ENCODE measurements around the gene VPREB3. TPM values are rescaled to one million over a fixed set of nuclear protein-coding genes. Genes with fewer than 3 reads are reported as not detected.
"Not testable (repeated sequence)": the region's sequence is repeated elsewhere in the genome, so short reads cannot be mapped to it uniquely, and the experiment has no call there.

The VPREB3 gene
- polyA plus RNA-seq, 3 donors, result 0.35 to 1.1 (median 0.58) TPM

DNA sequence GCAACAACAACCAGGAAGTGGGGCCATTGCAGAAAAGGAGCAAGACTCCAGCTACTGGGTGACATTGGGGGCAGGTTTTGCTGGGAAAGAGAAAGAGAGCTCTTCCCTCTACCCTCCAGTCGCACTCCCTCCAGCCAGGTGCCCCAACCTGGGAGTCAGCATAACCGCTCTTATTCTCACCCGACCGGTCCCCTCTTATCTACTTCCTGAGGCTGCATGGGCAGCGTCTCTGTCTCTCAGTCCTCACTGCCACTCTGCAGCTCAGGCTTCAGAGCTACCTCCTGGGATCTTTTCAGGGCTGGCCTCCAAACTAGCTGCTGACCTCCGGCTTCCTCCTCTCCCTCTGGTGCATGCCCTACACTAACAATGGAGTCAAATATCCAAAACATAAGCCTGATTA, 8.4 kb downstream of the VPREB3 start:
- no peak for DNase-seq (ENCODE audit: low read depth in 3 of 3, low spot score in 2 of 3)

DNA sequence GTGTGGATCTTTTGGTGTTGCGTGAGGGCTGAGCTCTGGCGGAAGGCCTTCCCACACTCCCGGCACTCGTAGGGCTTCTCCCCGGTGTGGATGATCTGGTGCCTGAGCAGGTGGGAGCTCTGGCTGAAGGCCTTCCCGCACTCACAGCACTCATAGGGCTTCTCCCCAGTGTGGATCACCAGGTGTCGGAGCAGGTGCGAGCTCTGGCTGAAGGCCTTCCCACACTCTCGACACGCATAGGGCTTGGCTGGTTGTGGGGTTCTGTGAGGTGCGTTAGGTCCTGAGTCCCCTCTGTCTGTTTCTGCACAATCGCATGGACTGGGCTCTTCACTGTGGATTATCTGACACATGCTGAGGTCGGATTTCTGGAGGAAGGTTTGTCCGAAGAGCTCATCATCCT, 9.7 kb downstream of the VPREB3 start:
- DNase-seq (ENCODE audit: low read depth in 3 of 3, low spot score in 2 of 3), result no peak

DNA sequence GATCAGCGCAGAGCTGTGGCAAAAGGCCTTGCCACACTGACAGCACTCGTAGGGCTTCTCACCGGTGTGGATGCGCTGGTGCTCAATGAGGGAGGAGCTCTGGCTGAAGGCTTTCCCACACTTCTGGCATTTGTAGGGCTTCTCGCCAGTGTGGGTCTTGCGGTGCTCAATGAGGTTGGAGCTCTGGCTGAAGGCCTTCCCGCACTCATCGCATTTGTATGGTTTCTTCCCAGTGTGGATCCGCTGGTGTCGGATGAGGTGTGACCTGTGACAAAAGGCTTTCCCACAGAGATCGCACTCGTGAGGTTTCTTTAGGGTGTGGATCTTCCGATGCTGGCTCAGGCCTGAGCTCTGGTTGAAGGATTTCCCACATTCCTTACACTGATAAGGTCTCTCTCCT, 10.2 kb downstream of the VPREB3 start:
- DNase-seq (ENCODE audit: low read depth in 3 of 3, low spot score in 2 of 3), result no peak

DNA sequence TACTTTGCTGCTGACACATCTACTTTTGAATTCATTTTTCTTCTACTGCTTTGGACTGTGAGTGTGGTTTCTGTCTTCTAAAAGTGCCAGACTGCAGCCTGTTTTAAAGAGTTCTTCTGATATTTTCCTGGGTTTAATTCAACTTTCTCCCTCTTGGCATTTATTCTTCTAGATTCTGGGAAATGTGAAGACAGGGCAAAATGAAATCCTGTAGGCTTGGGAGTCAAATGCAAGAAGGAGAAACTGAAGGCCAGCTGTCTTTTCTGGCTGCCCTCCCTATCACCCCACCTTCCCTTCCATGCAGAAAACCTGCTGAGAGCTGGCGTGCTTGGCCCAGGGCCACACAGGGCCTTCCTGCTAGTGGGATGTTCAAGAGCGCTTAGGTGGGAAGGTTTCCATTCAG, 10.9 kb downstream of the VPREB3 start:
- no peak for DNase-seq (ENCODE audit: low read depth in 3 of 3, low spot score in 2 of 3)

DNA sequence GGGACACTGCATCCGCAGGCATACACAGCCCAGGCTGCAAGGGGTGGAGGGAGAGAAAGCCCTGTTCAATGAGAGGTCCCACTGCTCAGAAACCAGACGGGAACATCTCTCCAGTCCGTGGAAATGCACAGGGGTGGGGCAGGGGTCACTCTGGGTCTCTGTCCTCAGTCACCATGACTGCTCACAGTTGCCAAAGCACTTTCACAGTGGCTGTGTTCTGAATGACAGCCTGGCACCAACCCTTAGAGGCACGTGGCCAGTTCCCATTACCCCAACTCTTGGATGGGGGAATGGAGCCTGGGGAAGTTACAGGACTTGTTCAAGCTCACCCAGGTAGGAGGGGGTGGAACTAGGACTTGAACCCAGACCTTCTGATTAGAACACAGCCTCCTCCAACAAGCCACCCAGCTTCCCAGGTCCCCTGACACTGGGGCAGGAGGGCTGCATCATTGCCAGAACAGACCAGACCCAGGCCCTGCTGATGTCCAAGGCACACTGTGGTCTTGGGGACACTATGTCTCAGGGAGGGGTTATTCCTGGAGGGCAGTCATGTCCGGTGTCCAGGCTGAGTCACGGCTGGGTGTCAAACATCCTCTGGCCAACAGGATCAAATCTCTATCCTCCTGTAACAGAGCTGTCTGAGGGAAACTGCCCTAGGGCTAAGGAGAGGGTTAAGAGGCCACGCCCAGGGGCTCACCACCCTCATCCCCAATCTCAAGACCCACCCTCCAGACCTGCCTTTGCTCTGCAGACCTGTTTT, 11.5 kb downstream of the VPREB3 start:
- DNase-seq (ENCODE audit: low read depth in 3 of 3, low spot score in 2 of 3), result no peak

DNA sequence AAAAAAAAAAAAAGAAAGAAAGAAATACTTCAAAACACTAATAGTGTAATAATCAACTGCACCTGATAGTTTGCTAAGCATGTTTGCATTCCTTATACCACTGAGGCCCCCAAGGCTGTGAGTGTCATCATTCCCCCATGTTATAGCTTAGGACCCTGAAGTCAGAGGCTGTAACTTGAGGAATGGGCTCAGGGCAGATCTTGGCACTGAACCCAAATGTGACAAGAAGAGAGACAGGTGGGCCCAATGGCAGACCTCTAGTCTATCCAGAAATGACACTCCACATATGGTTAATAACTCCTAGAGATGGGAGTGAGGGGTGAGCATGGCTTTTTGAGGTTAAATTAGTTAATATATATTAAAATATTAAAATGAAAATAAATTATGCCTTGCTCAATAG, 16.5 kb downstream of the VPREB3 start:
- no peak for DNase-seq (ENCODE audit: low read depth in 3 of 3, low spot score in 2 of 3)

DNA sequence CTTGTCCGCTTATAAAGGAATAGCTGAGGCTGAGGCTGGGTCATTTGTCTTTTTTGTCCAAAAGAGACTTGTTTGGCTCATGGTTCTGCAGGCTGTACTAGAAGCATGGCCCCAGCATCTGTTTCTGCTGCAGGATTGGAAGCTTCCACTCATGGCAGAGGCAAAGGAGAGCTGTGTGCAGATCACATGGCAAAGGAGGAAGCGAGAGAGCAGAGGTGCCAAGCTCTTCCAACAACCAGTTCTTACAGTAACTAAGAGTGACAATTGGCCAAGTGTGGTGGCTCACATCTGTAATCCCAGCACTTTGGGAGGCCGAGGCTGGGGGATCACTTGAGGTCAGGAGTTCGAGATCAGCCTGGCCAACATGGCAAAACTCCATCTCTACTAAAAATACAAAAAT, 26.1 kb downstream of the VPREB3 start:
- not testable (repeated sequence) for DNase-seq (ENCODE audit: low read depth in 3 of 3, low spot score in 2 of 3)

DNA sequence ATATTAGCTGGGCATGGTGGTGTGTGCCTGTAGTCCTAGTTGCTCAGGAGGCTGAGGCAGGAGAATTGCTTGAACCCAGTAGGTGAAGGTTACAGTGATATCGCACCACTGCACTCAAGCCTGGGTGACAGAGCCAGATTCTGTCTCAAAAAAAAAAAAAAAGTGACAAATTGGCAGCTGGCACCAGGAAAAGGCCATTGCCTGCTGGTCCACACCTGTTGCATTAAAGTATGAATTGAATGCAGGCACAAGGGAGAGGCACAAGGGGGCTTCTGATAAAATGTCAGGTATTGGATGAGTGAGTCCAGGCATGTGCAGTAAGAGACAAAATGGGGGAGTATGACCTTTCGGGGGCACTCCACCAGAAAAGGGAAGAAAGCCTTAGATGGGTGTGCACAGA, 31.5 kb downstream of the VPREB3 start:
- DNase-seq (ENCODE audit: low read depth in 3 of 3, low spot score in 2 of 3), result no peak

DNA sequence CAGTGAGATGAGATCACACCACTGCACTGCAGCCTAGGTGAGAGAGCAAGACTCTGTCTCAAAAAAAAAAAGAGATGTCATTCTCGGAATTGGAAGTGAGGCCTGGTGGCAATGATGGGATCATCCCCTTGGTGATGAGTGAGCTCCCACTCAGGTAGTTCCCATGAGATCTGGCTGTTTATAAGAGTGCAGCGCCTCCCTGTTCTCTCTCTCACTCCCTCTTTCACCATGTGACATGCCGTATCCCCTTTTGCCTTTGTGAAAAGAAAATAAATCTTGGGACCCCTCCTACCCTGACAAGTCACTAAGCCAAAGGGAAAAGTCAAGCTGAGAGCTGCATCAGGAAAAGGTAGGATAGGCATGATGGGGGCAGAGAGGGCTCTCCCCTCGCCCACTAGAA, 32.1 kb downstream of the VPREB3 start:
- no peak for DNase-seq (ENCODE audit: low read depth in 3 of 3, low spot score in 2 of 3)

DNA sequence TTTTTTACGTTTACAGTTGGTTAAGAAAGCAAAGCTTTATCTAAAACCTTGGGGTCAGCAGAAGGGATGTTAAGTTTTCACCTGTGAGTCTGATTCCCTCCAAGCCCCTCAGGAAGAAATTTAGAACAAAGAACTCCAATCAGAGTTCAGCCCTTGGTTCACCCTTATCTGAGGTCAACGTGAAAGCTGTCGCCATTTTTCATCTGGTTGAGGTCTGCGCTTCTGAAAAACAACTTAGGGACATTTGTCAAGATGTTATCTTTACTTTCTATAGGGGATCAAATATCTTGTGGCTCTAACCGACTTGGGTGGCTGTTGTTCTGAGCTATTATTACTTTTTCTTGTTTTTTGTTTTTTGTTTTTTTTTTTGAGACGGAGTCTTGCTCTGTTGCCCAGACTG, 33.4 kb downstream of the VPREB3 start:
- DNase-seq (ENCODE audit: low read depth in 3 of 3, low spot score in 2 of 3), result no peak

DNA sequence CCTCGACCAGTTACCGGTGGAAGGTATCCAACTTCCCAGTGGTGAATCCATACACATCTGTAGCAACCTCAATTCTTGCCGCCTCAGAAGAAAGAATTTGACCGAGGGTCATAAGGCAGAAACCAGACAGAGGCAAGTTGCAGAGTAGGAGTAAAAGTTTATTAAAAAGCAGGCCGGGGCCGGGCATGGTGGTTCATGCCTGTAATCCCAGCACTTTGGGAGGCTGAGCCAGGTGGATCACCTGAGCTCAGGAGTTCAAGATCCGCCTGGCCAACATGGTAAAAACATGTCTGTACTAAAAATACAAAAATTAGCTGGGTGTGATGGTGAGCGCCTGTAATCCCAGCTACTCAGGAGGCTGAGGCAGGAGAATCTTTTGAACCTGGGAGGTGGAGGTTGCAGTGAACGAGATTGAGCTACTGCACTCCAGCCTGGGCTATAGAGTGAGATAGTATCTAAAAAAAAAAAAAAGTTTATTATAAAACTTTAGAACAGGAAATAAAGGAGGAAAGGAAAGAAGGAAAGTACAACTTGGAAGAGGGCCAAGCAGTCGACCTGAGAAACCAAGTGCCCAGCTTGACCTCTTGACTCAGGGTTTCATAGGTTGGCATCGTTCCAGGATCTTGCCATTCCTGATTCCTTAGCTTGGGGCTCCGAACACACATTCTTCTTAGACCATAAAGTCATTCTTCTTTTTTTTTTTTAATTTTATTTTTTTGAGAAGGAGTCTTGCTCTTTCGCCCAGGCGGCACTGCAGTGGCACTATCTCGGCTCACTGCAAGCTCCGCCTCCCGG, 35.7 kb downstream of the VPREB3 start:
- no peak for DNase-seq (ENCODE audit: low read depth in 3 of 3, low spot score in 2 of 3)

DNA sequence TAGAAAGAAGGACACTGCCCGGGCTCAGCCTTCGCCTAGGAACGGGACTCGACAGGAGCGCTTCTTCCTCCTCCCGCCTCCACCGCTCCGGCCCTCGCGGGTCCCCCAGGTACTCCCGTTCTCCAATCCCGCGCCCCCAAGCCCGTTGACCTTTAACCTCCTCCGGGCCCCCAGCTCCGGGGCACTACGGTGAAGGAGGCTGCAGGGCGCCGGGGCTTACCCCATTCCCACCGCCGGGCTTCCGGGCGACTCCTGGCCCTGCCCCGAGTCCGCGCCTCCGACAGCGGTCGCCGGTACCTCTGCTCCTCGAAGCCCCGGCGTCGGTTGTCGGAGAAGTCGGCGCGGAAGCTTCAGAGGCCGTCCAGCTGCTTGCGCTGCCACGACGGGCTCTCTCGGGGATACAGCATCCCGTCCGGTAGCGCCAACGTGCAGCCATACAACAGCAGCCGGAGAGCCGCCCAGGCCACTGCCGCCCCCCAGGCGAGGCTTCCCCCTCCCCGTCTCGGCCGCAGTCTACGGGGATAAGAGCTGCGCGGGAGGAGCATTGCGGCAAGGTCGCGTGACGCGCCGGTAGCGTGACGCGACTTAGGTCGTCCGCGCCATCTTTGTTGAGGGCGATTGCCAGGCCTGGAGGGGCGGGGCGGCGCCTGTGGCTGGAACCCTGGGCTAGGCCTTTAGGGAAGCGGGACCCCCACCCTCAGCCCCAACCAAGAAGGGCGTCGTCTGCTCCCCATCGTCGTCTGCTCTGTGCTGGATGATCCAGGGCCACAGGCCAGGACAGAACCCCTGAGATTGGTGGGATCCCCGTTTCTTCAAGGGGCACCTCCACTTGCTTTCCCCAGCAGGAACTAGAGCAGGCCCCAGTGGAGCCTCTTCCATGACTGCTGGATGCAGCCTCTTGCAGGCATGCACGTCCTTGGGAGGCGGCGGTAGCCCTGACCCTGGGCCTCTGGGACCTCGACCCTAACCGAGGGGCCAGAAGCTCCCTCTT, 37.1 kb downstream of the VPREB3 start:
- DNase-seq (ENCODE audit: low read depth in 3 of 3, low spot score in 2 of 3), result peak; percentile 68 to 76 (median 75)

DNA sequence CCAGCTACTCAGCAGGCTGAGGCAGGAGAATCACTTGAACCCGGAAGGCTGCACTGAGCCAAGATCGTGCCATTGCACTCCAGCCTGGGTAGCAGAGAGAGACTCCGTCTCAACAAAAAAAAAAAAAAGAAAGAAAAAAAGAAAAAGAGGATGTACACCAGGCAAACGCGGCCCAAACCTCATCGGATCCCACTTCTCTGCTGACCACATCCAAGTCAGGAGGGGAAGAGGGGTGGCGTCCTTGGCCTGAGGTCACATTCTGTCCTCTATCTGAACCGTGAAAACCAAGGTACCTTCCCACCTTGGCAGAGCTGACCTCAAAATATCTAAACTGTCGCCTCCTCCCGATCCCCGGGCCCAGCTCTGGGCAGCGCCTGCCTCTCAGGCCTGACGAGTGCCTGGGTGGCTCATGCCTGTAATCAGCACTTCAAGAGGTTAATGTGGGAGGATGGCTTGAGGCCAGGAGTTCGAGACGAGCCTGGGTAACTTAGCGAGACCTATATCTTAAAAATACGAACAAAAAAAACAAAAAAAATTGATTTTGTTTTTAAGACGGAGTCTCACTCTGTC, 38.3 kb downstream of the VPREB3 start:
- no peak for DNase-seq (ENCODE audit: low read depth in 3 of 3, low spot score in 2 of 3)

DNA sequence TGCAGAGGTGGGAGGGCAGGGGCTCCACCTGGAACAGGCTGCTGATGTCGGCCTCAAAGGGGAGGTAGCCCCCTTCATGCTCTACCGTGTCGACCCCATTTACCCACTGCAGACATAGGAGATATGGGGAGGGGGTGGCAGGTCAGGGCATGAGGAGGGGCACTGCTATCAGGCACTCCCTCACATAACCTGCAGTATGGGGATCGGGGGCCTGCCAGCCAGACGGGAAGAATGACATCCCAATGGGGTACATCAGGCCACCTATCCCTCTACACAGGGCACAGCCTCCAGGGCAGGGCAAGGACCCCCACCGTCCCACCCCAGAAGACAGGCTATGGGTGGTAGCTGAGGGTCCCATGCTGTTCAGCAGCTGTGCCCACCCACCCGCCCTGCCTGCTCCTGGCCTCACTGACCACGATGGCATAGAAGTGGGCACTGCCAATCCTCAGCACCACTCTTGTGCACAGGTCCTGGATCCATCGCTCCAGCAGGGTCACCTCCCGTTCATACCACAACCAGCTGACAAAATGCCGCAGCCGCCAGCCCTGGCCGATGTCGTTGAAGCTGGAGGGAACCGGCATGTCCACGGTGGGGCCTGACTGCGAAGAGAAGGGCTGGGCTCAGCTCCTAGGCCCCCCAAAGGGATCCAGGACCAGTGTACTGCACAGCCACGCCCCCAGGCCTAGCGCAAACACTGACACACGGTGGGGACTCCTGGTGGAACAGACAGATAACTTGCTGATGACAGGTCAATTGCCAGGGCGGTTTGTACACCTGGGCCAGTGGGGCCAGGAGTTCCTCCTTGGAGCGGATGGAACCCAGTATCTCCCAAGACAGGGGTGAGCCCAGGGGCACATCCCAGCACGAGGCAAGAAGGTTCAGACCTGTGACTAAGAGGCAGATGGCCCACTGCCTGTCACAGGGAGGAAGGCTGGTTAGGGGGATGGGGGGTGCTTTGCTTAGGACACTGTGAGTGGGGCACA, 39.3 kb downstream of the VPREB3 start:
- DNase-seq (ENCODE audit: low read depth in 3 of 3, low spot score in 2 of 3), result no peak

DNA sequence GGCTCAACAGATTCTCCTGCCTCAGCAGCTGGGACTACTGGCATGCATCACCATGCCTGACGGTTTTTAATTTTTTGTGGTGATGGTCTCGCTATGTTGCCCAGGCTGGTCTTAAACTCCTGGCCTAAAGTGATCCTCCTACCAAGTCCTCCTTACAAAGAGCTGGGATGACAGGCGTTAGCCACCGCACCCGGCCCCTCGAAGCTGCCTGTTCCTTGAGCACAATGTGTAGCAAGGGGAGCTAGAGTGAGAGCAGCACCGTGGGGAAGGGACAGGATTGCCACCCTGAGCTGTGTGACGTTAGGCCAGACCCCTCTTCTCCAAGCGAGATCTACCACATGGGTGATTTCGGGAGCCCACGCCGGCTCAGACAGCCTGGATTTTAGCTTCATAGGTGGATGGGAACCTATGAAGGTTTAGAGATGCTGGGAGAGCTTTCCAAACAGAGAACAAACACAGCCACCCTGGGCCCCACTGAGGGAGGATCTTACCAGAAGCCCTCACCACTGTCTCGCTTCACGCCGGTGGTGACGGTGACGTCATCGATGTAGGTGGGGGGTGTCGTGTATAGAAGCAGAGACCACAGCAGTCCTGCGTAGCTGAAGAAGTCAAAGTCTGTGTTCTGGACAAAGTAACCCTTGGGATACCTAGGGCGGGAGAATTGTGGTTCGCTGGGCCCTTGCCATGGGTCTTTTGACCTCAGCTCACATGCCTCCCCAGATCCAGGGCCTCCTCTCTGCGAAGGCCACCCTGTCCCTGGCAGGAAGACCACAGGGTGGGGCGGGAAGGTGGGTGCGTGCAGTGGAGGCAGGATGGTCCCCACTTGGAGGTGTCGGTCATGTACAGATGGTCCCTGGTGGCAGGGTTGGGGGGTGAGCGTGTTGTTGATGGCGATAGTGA, 40.3 kb downstream of the VPREB3 start:
- no peak for DNase-seq (ENCODE audit: low read depth in 3 of 3, low spot score in 2 of 3)

DNA sequence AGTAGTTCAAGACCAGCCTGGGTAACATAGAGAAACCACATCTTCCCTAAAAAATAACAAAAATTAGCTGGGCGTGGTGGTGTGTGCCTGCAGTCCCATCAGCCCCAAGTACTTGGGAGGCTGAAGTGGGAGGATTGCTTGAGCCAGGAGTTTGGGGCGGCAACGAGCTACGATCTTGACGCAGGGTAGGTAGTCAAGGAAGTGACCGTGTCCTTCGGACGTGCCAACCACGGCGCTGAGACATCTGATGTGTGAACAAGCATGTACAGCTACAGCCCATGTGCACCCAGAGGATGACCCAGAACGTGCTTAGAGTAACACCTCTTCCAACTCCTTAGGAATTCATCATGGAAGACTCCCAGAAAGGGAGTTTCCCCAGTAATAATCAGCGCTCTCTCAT, 42.0 kb downstream of the VPREB3 start:
- no peak for DNase-seq (ENCODE audit: low read depth in 3 of 3, low spot score in 2 of 3)

DNA sequence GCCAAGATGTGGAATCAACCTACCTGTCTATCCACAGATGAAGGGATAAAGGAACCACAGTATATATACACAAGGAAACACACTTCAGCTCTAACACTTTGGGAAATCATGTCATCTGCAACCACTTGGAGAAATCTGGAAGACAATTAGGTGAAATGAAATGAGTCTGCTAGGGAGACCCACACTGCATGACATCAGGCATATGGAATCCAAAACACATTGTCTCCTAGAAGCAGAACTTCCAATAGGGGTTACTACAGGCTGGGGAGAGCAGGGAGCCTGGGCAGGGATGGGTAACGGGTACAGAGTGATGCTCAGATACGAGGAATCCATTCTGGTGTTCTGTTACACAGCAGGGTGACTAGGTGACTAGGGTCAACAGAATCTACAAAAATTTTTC, 45.1 kb downstream of the VPREB3 start:
- DNase-seq (ENCODE audit: low read depth in 3 of 3, low spot score in 2 of 3), result no peak

DNA sequence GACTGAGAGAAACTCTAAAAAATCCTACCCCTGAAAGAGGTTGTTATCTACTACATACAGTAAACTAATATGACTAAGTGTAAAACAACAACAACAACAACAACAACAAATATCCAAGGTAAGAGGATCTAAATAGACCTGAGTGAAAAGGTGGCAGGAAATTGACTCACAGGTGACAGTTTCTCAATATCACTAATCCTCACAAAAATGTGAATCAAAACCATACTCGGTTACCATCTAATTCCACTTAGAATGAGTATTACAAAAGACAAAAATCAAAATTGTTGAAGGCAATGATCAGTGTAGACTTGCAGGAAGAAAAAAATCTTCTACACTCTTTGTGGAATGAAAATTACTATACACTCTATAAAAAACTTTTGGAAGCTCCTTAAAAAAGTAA, 46.0 kb downstream of the VPREB3 start:
- no peak for DNase-seq (ENCODE audit: low read depth in 3 of 3, low spot score in 2 of 3)

DNA sequence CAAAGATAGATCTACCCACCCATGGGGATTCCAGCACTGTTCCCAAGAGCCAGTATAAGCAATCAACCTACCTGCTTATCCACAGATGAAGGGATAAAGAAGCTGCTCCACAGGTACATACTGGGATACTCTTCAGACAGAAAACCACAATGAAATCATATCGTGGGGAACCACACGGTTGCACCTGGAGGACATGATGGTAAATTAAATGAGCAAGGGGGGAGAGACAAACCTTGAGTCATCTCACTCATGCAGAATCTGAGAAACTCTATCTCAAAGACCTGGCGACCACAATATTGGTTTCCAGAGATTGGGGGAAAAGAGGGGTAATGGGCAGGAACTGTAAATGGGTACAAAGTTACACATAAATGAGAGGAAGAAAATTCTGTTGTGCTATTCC, 48.9 kb downstream of the VPREB3 start:
- no peak for DNase-seq (ENCODE audit: low read depth in 3 of 3, low spot score in 2 of 3)

All from right renal cortex interstitium (tissue), 3 donors.